Upper lobe of right lung (tissue), 1 donor: Measurements from ENCODE around the gene C3orf20. TPM values are rescaled to one million over a fixed set of nuclear protein-coding genes. Genes with fewer than 3 reads are reported as not detected.
A peak's percentile ranks its signal among the peaks of the same experiment; 100 is the strongest.

Source experiments
- ATAC-seq: fragments of 200-7000 bp; cut with Tn5 transposase; one replicate; pipeline ENCODE4 v1.9.1; 2020; ENCODE audit warnings: mild to moderate bottlenecking, moderate library complexity
- DNase-seq: peaks from one replicate; pipeline ENCODE4 v3.0.0-alpha.2; 2020
- H3K27ac ChIP-seq: fragments of 200-600 bp; one replicate; pipeline ENCODE4 v1.8.0; 2022
- H3K27me3 ChIP-seq: fragments of 200-600 bp; one replicate; pipeline ENCODE4 v1.8.0; 2022; ENCODE audit warnings: mild to moderate bottlenecking
- H3K36me3 ChIP-seq: fragments of 200-600 bp; one replicate; pipeline ENCODE4 v1.8.0; 2022
- H3K4me1 ChIP-seq: fragments of 200-600 bp; one replicate; pipeline ENCODE4 v1.8.0; 2022
- H3K4me3 ChIP-seq: fragments of 200-600 bp; one replicate; pipeline ENCODE4 v1.8.0; 2022; ENCODE audit warnings: mild to moderate bottlenecking
- H3K9me3 ChIP-seq: fragments of 200-600 bp; one replicate; pipeline ENCODE4 v1.8.0; 2022
- CTCF ChIP-seq: fragments of 200-600 bp; IDR thresholded peaks from one replicate; pipeline ENCODE4 v1.8.0; 2022; ENCODE audit warnings: antibody characterized with exemption
- intact Hi-C: fragments of 100-400 bp; cut with DNase I; formaldehyde crosslinking; loops from one replicate; pipeline ENCODE4 v1.11.0; 2022
- total RNA-seq: library from RNA; stranded (reverse); fragmentation: NEBNext Ultra II Directional; extraction: Animal tissue kit (Norgen Biotek cat#: 25700); gene quantifications from one replicate; pipeline ENCODE4 v1.2.1, GENCODE V29; 2021
- donor health status: DM: no; HTN: yes; CAD: no; lungs with severe emphysema.

Gene C3orf20
- total RNA-seq, 1 donor from 2014 or later, result 0.14 TPM

GRCh38 chr3:14775563-14775962 lies 100.6 kb downstream of the C3orf20 start:
- Histone ChIP-seq H3K27ac (no peak overlapping the region), H3K27me3 (no peaks in the 10 kb centered on the region), H3K4me3 (no peak overlapping the region), H3K9me3 (no peaks in the 10 kb centered on the region), H3K36me3 (no peaks in the 10 kb centered on the region), H3K4me1 (no peaks in the 10 kb centered on the region)
- intact Hi-C loops, result loop anchor here (10.0 kb wide), 1 partner anchor 101 kb away; the partner anchor contains the start of gene C3orf20
- DNase-seq, result no peak
- TF ChIP-seq CTCF, result no peak
- ATAC-seq, result no peak

- H3K9me3 ChIP-seq, result no peaks in the 10 kb centered on the region
- intact Hi-C loops, result loop anchor here (10.0 kb wide), 1 partner anchor 104 kb away; the partner anchor contains the start of gene C3orf20
- H3K27ac ChIP-seq, result no peak overlapping the region
- DNase-seq, result no peak
- TF ChIP-seq CTCF, result no peak
- no peak for ATAC-seq
- no peaks in the 10 kb centered on the region for H3K27me3 ChIP-seq
- no peak overlapping the region for H3K4me3 ChIP-seq
- H3K36me3 ChIP-seq, result no peaks in the 10 kb centered on the region
- no peaks in the 10 kb centered on the region for H3K4me1 ChIP-seq
Measured at GRCh38 chr3:14779069-14779685, 104.2 kb downstream of the C3orf20 start.

GRCh38 chr3:14780927-14781507 lies 106.1 kb downstream of the C3orf20 start:
- peak; percentile 55 for TF ChIP-seq CTCF
- intact Hi-C loops, result no loop called here
- no peak overlapping the region for H3K27ac ChIP-seq
- ATAC-seq (peak; percentile 92), DNase-seq (peak; percentile 76)
- no peaks in the 10 kb centered on the region for H3K4me1 ChIP-seq
- no peak overlapping the region for H3K4me3 ChIP-seq
- no peaks in the 10 kb centered on the region for H3K9me3 ChIP-seq
- H3K36me3 ChIP-seq, result no peaks in the 10 kb centered on the region
- no peaks in the 10 kb centered on the region for H3K27me3 ChIP-seq

- TF ChIP-seq CTCF, result no peak
- Histone ChIP-seq H3K27ac (no peak overlapping the region), H3K4me1 (no peaks in the 10 kb centered on the region), H3K36me3 (no peaks in the 10 kb centered on the region), H3K4me3 (no peak overlapping the region), H3K9me3 (no peaks in the 10 kb centered on the region), H3K27me3 (no peaks in the 10 kb centered on the region)
- DNase-seq, result no peak
- intact Hi-C loops, result no loop called here
- no peak for ATAC-seq
Measured at GRCh38 chr3:14783480-14784086, 108.6 kb downstream of the C3orf20 start.

- intact Hi-C loops, result no loop called here
- TF ChIP-seq CTCF, result no peak
- DNase-seq (peak; percentile 59), ATAC-seq (no peak)
- Histone ChIP-seq H3K9me3 (no peaks in the 10 kb centered on the region), H3K36me3 (no peaks in the 10 kb centered on the region), H3K27me3 (no peaks in the 10 kb centered on the region), H3K4me3 (no peak overlapping the region), H3K27ac (no peak overlapping the region), H3K4me1 (no peaks in the 10 kb centered on the region)
Measured at GRCh38 chr3:14784087-14784681, 109.2 kb downstream of the C3orf20 start.
